Stimulated activated CD8-positive, alpha-beta memory T cell treated with anti-CD3 and anti-CD28 coated beads, Interleukin-4, amount 100 ng/mL, for 4 hours (primary cell): ENCODE measurements around the gene CCSER2.
"Not testable (repeated sequence)": the region's sequence is repeated elsewhere in the genome, so short reads cannot be mapped to it uniquely, and the experiment has no call there.

Experiments
- DNase-seq, 2 donors: peaks; one replicate each; pipeline ENCODE4 v3.0.0-alpha.2; 2020; ENCODE audit warnings: low read depth in 2 of 2, low spot score in 1 of 2

The CCSER2 gene

GRCh38 chr10:84328418-84329195, at the start of gene CCSER2:
Gene CCSER2, plus strand, starts transcription at chr10:84328589. Its CDS starts 42,464 bp downstream, at chr10:84371053.
- DNase-seq = peak; percentile 78 to 88

- not testable (repeated sequence) for DNase-seq
These were observed 48.4 kb upstream of the CCSER2 start for GRCh38 chr10:84279876-84280475.

GRCh38 chr10:84286695-84287094, 41.7 kb upstream of the CCSER2 start:
- no peak for DNase-seq

- DNase-seq = no peak
These were observed 40.2 kb upstream of the CCSER2 start for GRCh38 chr10:84288151-84288550.

- DNase-seq = no peak
These were observed 38.7 kb upstream of the CCSER2 start for GRCh38 chr10:84289521-84290200.

- no peak for DNase-seq
These were observed 38.2 kb upstream of the CCSER2 start for GRCh38 chr10:84290235-84290634.

- no peak for DNase-seq
These were observed 37.0 kb upstream of the CCSER2 start for GRCh38 chr10:84291384-84291783.

- no peak for DNase-seq
These were observed 35.9 kb upstream of the CCSER2 start for GRCh38 chr10:84292502-84292901.

GRCh38 chr10:84293171-84293570, 35.2 kb upstream of the CCSER2 start:
- DNase-seq = no peak

GRCh38 chr10:84293574-84294016, 34.8 kb upstream of the CCSER2 start:
- DNase-seq = no peak

GRCh38 chr10:84294766-84295447, 33.5 kb upstream of the CCSER2 start:
- DNase-seq = no peak

- no peak for DNase-seq
These were observed 32.1 kb upstream of the CCSER2 start for GRCh38 chr10:84296091-84296981.

GRCh38 chr10:84298057-84298456, 30.3 kb upstream of the CCSER2 start:
- DNase-seq = no peak

GRCh38 chr10:84302223-84302622, 26.2 kb upstream of the CCSER2 start:
- no peak for DNase-seq

- DNase-seq = no peak
These were observed 21.5 kb upstream of the CCSER2 start for GRCh38 chr10:84306751-84307384.

- no peak for DNase-seq
These were observed 20.4 kb upstream of the CCSER2 start for GRCh38 chr10:84308021-84308420.

- DNase-seq = no peak
These were observed 19.7 kb upstream of the CCSER2 start for GRCh38 chr10:84308481-84309304.

GRCh38 chr10:84310470-84310869, 17.9 kb upstream of the CCSER2 start:
- no peak for DNase-seq

- no peak for DNase-seq
These were observed 16.8 kb upstream of the CCSER2 start for GRCh38 chr10:84311576-84311975.
